ENCODE results near the gene TMEM95.
"Not testable (repeated sequence)": the region's sequence is repeated elsewhere in the genome, so short reads cannot be mapped to it uniquely, and the experiment has no call there.

Gene TMEM95

GRCh38 chr17:7329374-7329996, 25.5 kb upstream of the TMEM95 start:
- DNase-seq (ENCODE audit: low read depth, low spot score), result peak; percentile 99
- peak overlapping the region; percentile 89 for H3K4me3 ChIP-seq (ENCODE audit: low read depth, low read length)
- in situ Hi-C loops (cut with HindIII; ENCODE audit: low sequenced_read_pairs), result no loop called here
- TF ChIP-seq CTCF (IDR thresholded peaks at IDR 0.05; ENCODE audit: low read depth, low read length), result no peak

- peak; percentile 89 for DNase-seq (ENCODE audit: low read depth, low spot score)
- no peak for TF ChIP-seq CTCF (IDR thresholded peaks at IDR 0.05; ENCODE audit: low read depth, low read length)
- peak overlapping the region; percentile 89 for H3K4me3 ChIP-seq (ENCODE audit: low read depth, low read length)
- in situ Hi-C loops (cut with HindIII; ENCODE audit: low sequenced_read_pairs), result no loop called here
Measured at GRCh38 chr17:7329997-7330637, 24.8 kb upstream of the TMEM95 start.

GRCh38 chr17:7330638-7331015, 24.3 kb upstream of the TMEM95 start:
- TF ChIP-seq CTCF (IDR thresholded peaks at IDR 0.05; ENCODE audit: low read depth, low read length), result no peak
- H3K4me3 ChIP-seq (ENCODE audit: low read depth, low read length), result peak overlapping the region; percentile 89
- in situ Hi-C loops (cut with HindIII; ENCODE audit: low sequenced_read_pairs), result no loop called here
- no peak for DNase-seq (ENCODE audit: low read depth, low spot score)

- no peak for DNase-seq (ENCODE audit: low read depth, low spot score)
- in situ Hi-C loops (cut with HindIII; ENCODE audit: low sequenced_read_pairs), result no loop called here
- H3K4me3 ChIP-seq (ENCODE audit: low read depth, low read length), result no peak overlapping the region
- no peak for TF ChIP-seq CTCF (IDR thresholded peaks at IDR 0.05; ENCODE audit: low read depth, low read length)
Measured at GRCh38 chr17:7332111-7332510, 22.8 kb upstream of the TMEM95 start.

- DNase-seq (ENCODE audit: low read depth, low spot score); H3K4me3 ChIP-seq (ENCODE audit: low read depth, low read length): not testable (repeated sequence)
Measured at GRCh38 chr17:7332600-7333069, 22.3 kb upstream of the TMEM95 start.

GRCh38 chr17:7334938-7335538, 19.9 kb upstream of the TMEM95 start:
- in situ Hi-C loops (cut with HindIII; ENCODE audit: low sequenced_read_pairs), result no loop called here
- no peak for DNase-seq (ENCODE audit: low read depth, low spot score)
- H3K4me3 ChIP-seq (ENCODE audit: low read depth, low read length), result no peak overlapping the region
- no peak for TF ChIP-seq CTCF (IDR thresholded peaks at IDR 0.05; ENCODE audit: low read depth, low read length)

More at GRCh38 chr17:7332600-7333069, 22.3 kb upstream of the TMEM95 start:
- in situ Hi-C loops (cut with HindIII; ENCODE audit: low sequenced_read_pairs), result not testable (repeated sequence)

GRCh38 chr17:7335765-7336164, 19.2 kb upstream of the TMEM95 start:
- DNase-seq (ENCODE audit: low read depth, low spot score); H3K4me3 ChIP-seq (ENCODE audit: low read depth, low read length): not testable (repeated sequence)

More at GRCh38 chr17:7335765-7336164, 19.2 kb upstream of the TMEM95 start:
- in situ Hi-C loops (cut with HindIII; ENCODE audit: low sequenced_read_pairs), result not testable (repeated sequence)
